Neural cell (in vitro differentiated cells): Measurements from ENCODE around the gene BEX5. TPM values are rescaled to one million over a fixed set of nuclear protein-coding genes. Genes with fewer than 3 reads are reported as not detected.

ENCODE experiments used
- H2AFZ ChIP-seq: fragments of 200-600, 300-800 bp; sonication (generic), shearing (Covaris generic); 2 replicates; pipeline ENCODE4 v1.6.0; 2014; ENCODE audit warnings: low read depth, mild to moderate bottlenecking, antibody characterized with exemption, low read length, moderate library complexity
- H3F3A ChIP-seq: fragments of 200-600 bp; shearing (Covaris generic); 2 replicates; pipeline ENCODE4 v1.6.1; 2016; ENCODE audit warnings: mild to moderate bottlenecking, moderate library complexity, mixed read lengths, antibody characterized with exemption, low read length; ENCODE audit not compliant: insufficient read depth, poor library complexity, severe bottlenecking
- H3K27ac ChIP-seq: fragments of 200-600, 300-800 bp; sonication (generic), shearing (Covaris generic); 2 replicates; pipeline ENCODE4 v1.5.1; 2014; ENCODE audit warnings: mild to moderate bottlenecking, low read length, moderate library complexity
- H3K27me3 ChIP-seq: fragments of 300-800, 200-600 bp; sonication (generic), shearing (Covaris generic); 2 replicates; pipeline ENCODE4 v1.6.0; 2014; ENCODE audit warnings: mild to moderate bottlenecking, low read depth, low read length, moderate library complexity; ENCODE audit not compliant: insufficient read depth
- H3K36me3 ChIP-seq: fragments of 300-800, 200-600 bp; sonication (generic), shearing (Covaris generic); 2 replicates; pipeline ENCODE4 v1.5.1; 2014; ENCODE audit warnings: mild to moderate bottlenecking, antibody characterized with exemption, low read length, moderate library complexity; ENCODE audit not compliant: insufficient read depth
- H3K4me2 ChIP-seq: fragments of 300-800, 200-600 bp; sonication (generic), shearing (Covaris generic); 2 replicates; pipeline ENCODE4 v1.6.0; 2014; ENCODE audit warnings: mild to moderate bottlenecking, low read length
- H3K4me3 ChIP-seq: fragments of 300-800, 200-600 bp; sonication (generic), shearing (Covaris generic); 2 replicates; pipeline ENCODE4 v1.5.1; 2014; ENCODE audit warnings: mild to moderate bottlenecking, low read length, moderate library complexity
- H3K79me2 ChIP-seq: fragments of 200-600 bp; shearing (Covaris generic); replicated peaks from 2 replicates; pipeline ENCODE4 v1.6.0; 2014; ENCODE audit warnings: mild to moderate bottlenecking, low read length, moderate library complexity; ENCODE audit not compliant: insufficient read depth
- H3K9ac ChIP-seq: fragments of 300-800, 200-600 bp; sonication (generic), shearing (Covaris generic); 2 replicates; pipeline ENCODE4 v1.6.1; 2016; ENCODE audit warnings: mild to moderate bottlenecking, low read length, mixed read lengths
- H3K9me2 ChIP-seq: fragments of 200-600 bp; shearing (Covaris generic); 2 replicates; pipeline ENCODE4 v1.6.1; 2016; ENCODE audit warnings: mild to moderate bottlenecking, low read length, mixed read lengths; ENCODE audit not compliant: insufficient read depth
- H3K9me3 ChIP-seq: fragments of 200-600, 300-800 bp; sonication (generic), shearing (Covaris generic); 2 replicates; pipeline ENCODE4 v1.6.1; 2016; ENCODE audit warnings: mild to moderate bottlenecking, mixed run types, low read length, moderate library complexity, mixed read lengths
- H4K20me1 ChIP-seq: fragments of 200-600 bp; shearing (Covaris generic); 2 replicates; pipeline ENCODE4 v1.6.1; 2016; ENCODE audit warnings: mild to moderate bottlenecking, mixed run types; ENCODE audit not compliant: insufficient read depth
- EP300 ChIP-seq: fragments of 450-650 bp; conservative IDR thresholded peaks from 2 replicates; pipeline ENCODE4 v1.6.1; 2014; ENCODE audit warnings: antibody characterized with exemption, mild to moderate bottlenecking, moderate library complexity; ENCODE audit not compliant: poor library complexity, severe bottlenecking
- MXI1 ChIP-seq: fragments of 450-650 bp; conservative IDR thresholded peaks from 2 replicates; pipeline ENCODE4 v1.6.1; 2014; ENCODE audit warnings: antibody characterized with exemption, mild to moderate bottlenecking; ENCODE audit not compliant: poor library complexity, severe bottlenecking
- POLR2AphosphoS5 ChIP-seq: IDR thresholded peaks from 2 replicates; pipeline ENCODE4 v1.6.1; 2012
- RAD21 ChIP-seq: fragments of 450-650 bp; conservative IDR thresholded peaks from 2 replicates; pipeline ENCODE4 v1.6.1; 2014; ENCODE audit warnings: antibody characterized with exemption, mild to moderate bottlenecking, moderate library complexity
- SMC3 ChIP-seq: fragments of 450-650 bp; conservative IDR thresholded peaks from 2 replicates; pipeline ENCODE4 v1.6.1; 2014; ENCODE audit warnings: antibody characterized with exemption, mild to moderate bottlenecking, moderate library complexity; ENCODE audit not compliant: poor library complexity
- TAF1 ChIP-seq: IDR thresholded peaks from 2 replicates; pipeline ENCODE4 v1.6.1; 2012; ENCODE audit warnings: low read depth
- polyA minus RNA-seq: library from RNA; depleted of rRNA, polyadenylated mRNA; stranded (reverse); fragments of >200 nt; gene quantifications from 2 replicates; pipeline ENCODE4 v1.2.3, GENCODE V29; 2014
- polyA plus RNA-seq: library from polyadenylated mRNA; depleted of rRNA; stranded (reverse); fragments of >200 nt; gene quantifications from 2 replicates; pipeline ENCODE4 v1.2.3, GENCODE V29; 2014
- TF ChIP-seq, protein P1 (sequence below): fragments of 450-650 bp; IDR thresholded peaks from 2 replicates; pipeline ENCODE4 v1.5.1; 2014; ENCODE audit warnings: antibody characterized with exemption, mild to moderate bottlenecking, moderate library complexity; ENCODE audit not compliant: poor library complexity, severe bottlenecking
- TF ChIP-seq, protein P2 (sequence below): IDR thresholded peaks from 2 replicates; pipeline ENCODE4 v1.6.1; 2012; ENCODE audit warnings: borderline replicate concordance

Gene BEX5
- polyA plus RNA-seq, result 9.2 and 17.8 TPM in 2 replicates
- 1.7 and 2.3 TPM in 2 replicates for polyA minus RNA-seq

DNA sequence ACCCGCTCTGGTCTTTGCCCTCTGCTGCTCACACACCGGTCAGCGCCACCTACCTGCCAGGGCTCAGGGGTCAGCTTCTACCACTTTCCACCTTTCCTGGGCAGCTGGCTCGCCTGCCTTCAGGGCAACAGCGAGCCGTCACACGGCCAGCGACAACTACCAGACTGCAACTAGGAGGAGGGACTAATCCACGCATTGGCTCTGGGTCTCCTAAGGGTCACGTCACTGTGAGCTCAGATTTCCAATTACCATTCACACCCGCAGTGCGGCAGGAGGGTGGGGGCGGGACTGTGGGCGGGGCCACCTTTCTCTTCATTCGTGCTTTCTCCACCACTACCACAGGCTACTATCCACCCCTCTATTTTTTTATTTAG is at the start of gene BEX5:
BEX5 (minus strand) TSS at position 172 of the 374 bp plus-strand sequence. CDS start 1,712 bp downstream, outside the sequence.
- Histone ChIP-seq H2AFZ (no peak within 1 kb of the TSS), H3K79me2 (no peaks in the 10 kb centered on the region), H3K9ac (peak within 1 kb of the TSS; percentile 16), H3F3A (no peaks in the 10 kb centered on the region), H3K27me3 (no peaks in the 10 kb centered on the region), H4K20me1 (no peaks in the 10 kb centered on the region), H3K9me3 (no peaks in the 10 kb centered on the region), H3K36me3 (no peaks in the 10 kb centered on the region), H3K4me2 (no peak within 1 kb of the TSS), H3K27ac (no peak within 1 kb of the TSS), H3K9me2 (no peaks in the 10 kb centered on the region), H3K4me3 (peak within 1 kb of the TSS; percentile 55)
- TF ChIP-seq RAD21 (no peak), TAF1 (no peak), POLR2AphosphoS5 (no peak), EP300 (no peak)
- TF ChIP-seq, protein P1, sequence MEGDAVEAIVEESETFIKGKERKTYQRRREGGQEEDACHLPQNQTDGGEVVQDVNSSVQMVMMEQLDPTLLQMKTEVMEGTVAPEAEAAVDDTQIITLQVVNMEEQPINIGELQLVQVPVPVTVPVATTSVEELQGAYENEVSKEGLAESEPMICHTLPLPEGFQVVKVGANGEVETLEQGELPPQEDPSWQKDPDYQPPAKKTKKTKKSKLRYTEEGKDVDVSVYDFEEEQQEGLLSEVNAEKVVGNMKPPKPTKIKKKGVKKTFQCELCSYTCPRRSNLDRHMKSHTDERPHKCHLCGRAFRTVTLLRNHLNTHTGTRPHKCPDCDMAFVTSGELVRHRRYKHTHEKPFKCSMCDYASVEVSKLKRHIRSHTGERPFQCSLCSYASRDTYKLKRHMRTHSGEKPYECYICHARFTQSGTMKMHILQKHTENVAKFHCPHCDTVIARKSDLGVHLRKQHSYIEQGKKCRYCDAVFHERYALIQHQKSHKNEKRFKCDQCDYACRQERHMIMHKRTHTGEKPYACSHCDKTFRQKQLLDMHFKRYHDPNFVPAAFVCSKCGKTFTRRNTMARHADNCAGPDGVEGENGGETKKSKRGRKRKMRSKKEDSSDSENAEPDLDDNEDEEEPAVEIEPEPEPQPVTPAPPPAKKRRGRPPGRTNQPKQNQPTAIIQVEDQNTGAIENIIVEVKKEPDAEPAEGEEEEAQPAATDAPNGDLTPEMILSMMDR, result no peak

DNA sequence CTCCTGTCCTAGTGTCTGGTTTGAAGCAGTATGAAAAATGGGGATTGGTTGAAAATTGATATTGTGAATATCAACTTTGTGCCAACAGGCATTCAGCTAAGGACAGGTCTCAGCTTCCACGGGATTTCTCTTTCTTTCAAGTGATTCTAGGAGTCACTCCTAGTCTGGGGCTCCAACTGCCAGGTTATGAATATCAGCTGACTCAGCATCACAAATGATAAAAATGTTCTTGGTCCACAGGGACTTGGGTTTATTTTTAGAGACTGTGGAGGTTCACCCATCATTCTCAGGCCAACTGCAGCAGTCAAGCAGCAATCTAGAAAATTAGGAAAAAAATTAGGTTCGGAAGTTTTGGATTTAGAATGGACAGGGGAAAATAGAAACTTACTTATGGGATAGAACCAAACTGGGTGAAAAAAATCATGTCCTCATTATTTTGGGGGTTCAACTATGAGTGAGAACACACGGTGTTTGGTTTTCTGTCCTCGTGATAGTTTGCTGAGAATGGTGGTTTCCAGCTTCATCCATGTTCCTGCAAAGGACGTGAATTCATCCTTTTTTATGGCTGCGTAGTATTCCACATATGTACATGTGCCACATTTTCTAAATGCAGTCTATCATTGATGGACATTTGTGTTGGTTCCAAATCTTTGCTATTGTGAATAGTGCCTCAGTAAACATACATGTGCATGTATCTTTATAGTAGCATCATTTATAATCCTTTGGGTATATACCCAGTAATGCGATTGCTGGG is 30.4 kb upstream of the BEX5 start:
- H3K27me3 ChIP-seq, result no peaks in the 10 kb centered on the region
- no peaks in the 10 kb centered on the region for H3K79me2 ChIP-seq
- no peak overlapping the region for H3K4me2 ChIP-seq
- no peaks in the 10 kb centered on the region for H4K20me1 ChIP-seq
- no peaks in the 10 kb centered on the region for H3K9me2 ChIP-seq
- TF ChIP-seq POLR2AphosphoS5, result no peak
- no peak for TF ChIP-seq RAD21
- no peak for TF ChIP-seq MXI1
- TF ChIP-seq SMC3, result no peak
- no peak for TF ChIP-seq TAF1
- TF ChIP-seq, protein P2, sequence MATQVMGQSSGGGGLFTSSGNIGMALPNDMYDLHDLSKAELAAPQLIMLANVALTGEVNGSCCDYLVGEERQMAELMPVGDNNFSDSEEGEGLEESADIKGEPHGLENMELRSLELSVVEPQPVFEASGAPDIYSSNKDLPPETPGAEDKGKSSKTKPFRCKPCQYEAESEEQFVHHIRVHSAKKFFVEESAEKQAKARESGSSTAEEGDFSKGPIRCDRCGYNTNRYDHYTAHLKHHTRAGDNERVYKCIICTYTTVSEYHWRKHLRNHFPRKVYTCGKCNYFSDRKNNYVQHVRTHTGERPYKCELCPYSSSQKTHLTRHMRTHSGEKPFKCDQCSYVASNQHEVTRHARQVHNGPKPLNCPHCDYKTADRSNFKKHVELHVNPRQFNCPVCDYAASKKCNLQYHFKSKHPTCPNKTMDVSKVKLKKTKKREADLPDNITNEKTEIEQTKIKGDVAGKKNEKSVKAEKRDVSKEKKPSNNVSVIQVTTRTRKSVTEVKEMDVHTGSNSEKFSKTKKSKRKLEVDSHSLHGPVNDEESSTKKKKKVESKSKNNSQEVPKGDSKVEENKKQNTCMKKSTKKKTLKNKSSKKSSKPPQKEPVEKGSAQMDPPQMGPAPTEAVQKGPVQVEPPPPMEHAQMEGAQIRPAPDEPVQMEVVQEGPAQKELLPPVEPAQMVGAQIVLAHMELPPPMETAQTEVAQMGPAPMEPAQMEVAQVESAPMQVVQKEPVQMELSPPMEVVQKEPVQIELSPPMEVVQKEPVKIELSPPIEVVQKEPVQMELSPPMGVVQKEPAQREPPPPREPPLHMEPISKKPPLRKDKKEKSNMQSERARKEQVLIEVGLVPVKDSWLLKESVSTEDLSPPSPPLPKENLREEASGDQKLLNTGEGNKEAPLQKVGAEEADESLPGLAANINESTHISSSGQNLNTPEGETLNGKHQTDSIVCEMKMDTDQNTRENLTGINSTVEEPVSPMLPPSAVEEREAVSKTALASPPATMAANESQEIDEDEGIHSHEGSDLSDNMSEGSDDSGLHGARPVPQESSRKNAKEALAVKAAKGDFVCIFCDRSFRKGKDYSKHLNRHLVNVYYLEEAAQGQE, result no peak
- H3K27ac ChIP-seq, result no peak overlapping the region
- H3F3A ChIP-seq, result no peaks in the 10 kb centered on the region
- H2AFZ ChIP-seq, result no peak overlapping the region
- no peaks in the 10 kb centered on the region for H3K36me3 ChIP-seq
- H3K4me3 ChIP-seq, result no peak overlapping the region
- no peak overlapping the region for H3K9ac ChIP-seq
- H3K9me3 ChIP-seq, result no peaks in the 10 kb centered on the region
